ENCODE measurements around the gene LAPTM5.

GRCh38 chr1:30726236-30726635, 31.3 kb downstream of the LAPTM5 start:
- TF ChIP-seq EZH2 (IDR thresholded peaks at IDR 0.05; ENCODE audit: borderline replicate concordance, low read depth, low read length, severe bottlenecking) (no peak), POLR2A (IDR thresholded peaks at IDR 0.05; ENCODE audit: low read depth, low read length) (no peak), POLR2AphosphoS5 (IDR thresholded peaks at IDR 0.05; ENCODE audit: insufficient read depth, low read depth, low read length) (no peak), CTCF (IDR thresholded peaks at IDR 0.05; ENCODE audit: extremely low read depth in 1 of 2, insufficient read depth in 1 of 2, low read depth in 1 of 2, low read length in 2 of 2) (no peak), FOS (IDR thresholded peaks at IDR 0.05; ENCODE audit: borderline replicate concordance, insufficient read depth, low read length) (no peak), MAX (IDR thresholded peaks at IDR 0.05; ENCODE audit: insufficient read depth, insufficient read length) (no peak), JUN (IDR thresholded peaks at IDR 0.05; ENCODE audit: borderline replicate concordance, insufficient read depth, insufficient read length, low read depth) (no peak), MYC (IDR thresholded peaks at IDR 0.05; ENCODE audit: low read depth, low read length) (no peak)
